Measurements from ENCODE around the gene ATP2C2.

Gene ATP2C2

GRCh38 chr16:84367297-84367680, 1.0 kb upstream of the ATP2C2 start:
- no peak for TF ChIP-seq CTCF (IDR thresholded peaks at IDR 0.05; ENCODE audit: insufficient read depth, missing control alignments)
- DNase-seq (ENCODE audit: insufficient read length, low spot score) (no peak), FAIRE-seq (no peak)

- no peak for DNase-seq (ENCODE audit: insufficient read length, low spot score)
- no peak for TF ChIP-seq CTCF (IDR thresholded peaks at IDR 0.05; ENCODE audit: insufficient read depth, missing control alignments)
- no peak for FAIRE-seq
Observed at GRCh38 chr16:84367750-84368307, 509 bp upstream of the ATP2C2 start.

- DNase-seq (ENCODE audit: insufficient read length, low spot score) (no peak), FAIRE-seq (no peak)
- no peak for TF ChIP-seq CTCF (IDR thresholded peaks at IDR 0.05; ENCODE audit: insufficient read depth, missing control alignments)
Observed at GRCh38 chr16:84369105-84369504, 767 bp downstream of the ATP2C2 start.

- no peak for FAIRE-seq
- DNase-seq (ENCODE audit: insufficient read length, low spot score), result no peak
- TF ChIP-seq CTCF (IDR thresholded peaks at IDR 0.05; ENCODE audit: insufficient read depth, missing control alignments), result no peak
Observed at GRCh38 chr16:84369938-84370627, 1.7 kb downstream of the ATP2C2 start.

GRCh38 chr16:84370723-84371552, 2.6 kb downstream of the ATP2C2 start:
- no peak for FAIRE-seq
- TF ChIP-seq CTCF (IDR thresholded peaks at IDR 0.05; ENCODE audit: insufficient read depth, missing control alignments), result no peak
- no peak for DNase-seq (ENCODE audit: insufficient read length, low spot score)

- FAIRE-seq, result no peak
- no peak for DNase-seq (ENCODE audit: insufficient read length, low spot score)
- TF ChIP-seq CTCF (IDR thresholded peaks at IDR 0.05; ENCODE audit: insufficient read depth, missing control alignments), result no peak
Observed at GRCh38 chr16:84371553-84371865, 3.2 kb downstream of the ATP2C2 start.

Data from D721Med (cell line).